AG09309 (cell line): ENCODE data around the gene FOXP1.

Experiments
- DNase-seq: peaks from one replicate; pipeline ENCODE4 v3.0.0-alpha.2; 2010; ENCODE audit warnings: low read depth
- H3K4me3 ChIP-seq: 2 replicates; pipeline ENCODE4 v1.5.1; 2011; ENCODE audit warnings: mild to moderate bottlenecking, low read depth, low read length, moderate library complexity; ENCODE audit not compliant: control insufficient read depth
- TF ChIP-seq, protein P1 (sequence below): IDR thresholded peaks from 2 replicates; pipeline ENCODE4 v1.5.1; 2011; ENCODE audit warnings: mild to moderate bottlenecking, low read depth, low read length, inconsistent platforms; ENCODE audit not compliant: insufficient read depth, control insufficient read depth; ENCODE audit errors: missing control alignments

Gene FOXP1

GRCh38 chr3:71099997-71100719 is 483.4 kb downstream of the FOXP1 start:
- DNase-seq, result no peak
- TF ChIP-seq, protein P1, sequence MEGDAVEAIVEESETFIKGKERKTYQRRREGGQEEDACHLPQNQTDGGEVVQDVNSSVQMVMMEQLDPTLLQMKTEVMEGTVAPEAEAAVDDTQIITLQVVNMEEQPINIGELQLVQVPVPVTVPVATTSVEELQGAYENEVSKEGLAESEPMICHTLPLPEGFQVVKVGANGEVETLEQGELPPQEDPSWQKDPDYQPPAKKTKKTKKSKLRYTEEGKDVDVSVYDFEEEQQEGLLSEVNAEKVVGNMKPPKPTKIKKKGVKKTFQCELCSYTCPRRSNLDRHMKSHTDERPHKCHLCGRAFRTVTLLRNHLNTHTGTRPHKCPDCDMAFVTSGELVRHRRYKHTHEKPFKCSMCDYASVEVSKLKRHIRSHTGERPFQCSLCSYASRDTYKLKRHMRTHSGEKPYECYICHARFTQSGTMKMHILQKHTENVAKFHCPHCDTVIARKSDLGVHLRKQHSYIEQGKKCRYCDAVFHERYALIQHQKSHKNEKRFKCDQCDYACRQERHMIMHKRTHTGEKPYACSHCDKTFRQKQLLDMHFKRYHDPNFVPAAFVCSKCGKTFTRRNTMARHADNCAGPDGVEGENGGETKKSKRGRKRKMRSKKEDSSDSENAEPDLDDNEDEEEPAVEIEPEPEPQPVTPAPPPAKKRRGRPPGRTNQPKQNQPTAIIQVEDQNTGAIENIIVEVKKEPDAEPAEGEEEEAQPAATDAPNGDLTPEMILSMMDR, result no peak
- no peak overlapping the region for H3K4me3 ChIP-seq

- no peak overlapping the region for H3K4me3 ChIP-seq
- TF ChIP-seq, protein P1, result no peak
- no peak for DNase-seq
Observed at GRCh38 chr3:71097557-71097956, 486.0 kb downstream of the FOXP1 start.

DNA sequence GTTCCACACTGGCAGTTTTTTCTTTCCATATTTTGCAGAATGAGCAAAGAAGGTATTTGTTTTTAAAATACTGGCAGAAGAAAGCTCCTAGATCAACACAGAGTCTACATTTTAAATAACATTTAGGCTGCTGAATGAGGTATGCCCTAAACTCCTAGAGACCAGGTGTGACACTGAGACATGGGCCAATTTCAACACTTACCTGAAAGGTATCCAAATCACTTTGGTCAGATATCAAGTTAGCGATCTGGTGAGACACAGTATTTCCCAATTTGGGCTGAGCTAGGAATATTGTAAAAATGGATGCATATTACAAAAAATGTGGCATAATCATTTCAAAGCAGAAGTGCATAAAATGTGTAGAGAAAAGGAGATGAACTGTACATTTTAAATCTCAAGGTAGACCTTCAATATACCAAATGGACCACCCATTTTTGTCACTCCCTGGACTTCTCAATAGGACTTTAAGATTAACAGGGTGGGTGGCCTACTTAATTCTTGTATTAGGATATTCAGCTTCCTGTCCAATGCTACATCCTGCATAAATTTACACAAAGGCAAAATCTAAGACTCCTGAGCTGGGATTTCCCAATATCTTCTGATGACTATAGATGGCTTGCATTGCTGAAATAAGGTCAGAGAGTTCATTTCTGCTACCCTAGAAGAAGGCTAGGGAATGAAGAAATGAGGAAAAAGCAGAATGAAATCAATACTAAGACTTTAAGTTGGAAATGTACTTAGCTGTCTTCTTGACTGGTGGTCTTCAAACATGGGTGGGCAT is 487.8 kb downstream of the FOXP1 start:
- TF ChIP-seq, protein P1, result no peak
- no peak overlapping the region for H3K4me3 ChIP-seq
- DNase-seq, result no peak

DNA sequence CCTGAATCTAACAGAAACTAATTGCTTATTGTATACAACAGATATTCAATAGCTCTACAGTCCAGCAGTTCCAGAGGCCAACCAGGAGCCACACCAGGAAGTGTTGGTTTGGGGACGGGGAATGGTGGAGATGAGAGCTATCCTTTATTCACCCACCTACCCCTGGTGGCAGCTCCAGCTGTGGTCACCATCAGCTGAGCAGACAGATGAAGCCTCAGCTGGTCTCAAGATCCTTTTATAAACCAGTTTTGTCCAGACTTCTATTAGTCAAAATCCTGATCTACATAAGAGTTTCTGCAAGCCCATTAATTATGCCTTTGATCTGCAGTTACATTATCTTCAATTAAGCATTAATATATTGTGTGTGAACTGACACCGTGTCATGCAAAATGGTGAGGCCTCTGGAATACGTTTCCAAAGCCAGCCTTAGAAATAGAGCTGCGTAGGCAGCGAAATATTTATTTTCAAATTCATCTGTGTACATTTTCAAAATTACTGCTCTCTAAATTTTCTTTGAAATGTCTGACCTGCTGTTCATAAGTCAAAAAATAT is 488.8 kb downstream of the FOXP1 start:
- no peak for DNase-seq
- TF ChIP-seq, protein P1, result no peak
- no peak overlapping the region for H3K4me3 ChIP-seq

GRCh38 chr3:71092665-71093064 is 490.9 kb downstream of the FOXP1 start:
- no peak for DNase-seq
- no peak overlapping the region for H3K4me3 ChIP-seq
- TF ChIP-seq, protein P1, result no peak

DNA sequence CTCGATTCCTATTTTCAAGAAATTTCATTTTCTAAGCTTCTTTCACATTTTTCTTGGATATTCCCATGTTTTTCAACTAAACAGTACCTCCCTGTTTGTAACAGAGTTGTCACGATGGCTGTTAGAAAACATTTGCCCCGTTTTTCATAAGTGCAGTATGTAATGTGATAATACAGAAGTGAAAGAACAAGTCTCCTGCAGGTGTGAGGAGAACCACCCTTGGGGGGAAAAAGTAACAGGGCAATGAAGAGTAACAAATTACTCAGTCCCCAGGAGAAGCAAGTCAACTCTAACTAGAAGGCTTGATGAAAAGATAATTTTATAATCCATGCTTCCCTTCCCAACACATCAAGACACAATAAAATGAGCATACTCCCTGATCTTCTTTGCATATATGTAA is 493.3 kb downstream of the FOXP1 start:
- no peak overlapping the region for H3K4me3 ChIP-seq
- TF ChIP-seq, protein P1, result no peak
- DNase-seq, result no peak
